K562 (cell line): Measurements from ENCODE around the gene HDAC9. TPM values are rescaled to one million over a fixed set of nuclear protein-coding genes. Genes with fewer than 3 reads are reported as not detected.

Experiments
- ATAC-seq: fragments of 200-7000 bp; cut with Tn5 transposase; 3 replicates; pipeline ENCODE4 v1.9.1; 2020; ENCODE audit warnings: moderate library complexity
- BruUV-seq: library from RNA; stranded (reverse); fragments of 400-500 nt; replicated peaks from 2 replicates; lab custom pipeline; 2021; lab: Mats Ljungman, UMichigan
- CTCF ChIA-PET: fragments of 300-600 bp; formaldehyde crosslinking; extraction: SDS; loops from one replicate; lab custom pipeline; 2021; ENCODE audit warnings: low intra/inter-chr PET ratio; lab: Yijun Ruan, JAX
- POLR2A ChIA-PET: fragments of 300-600, 350-650 bp; sonication (Branson Sonifier 250); formaldehyde crosslinking; extraction: SDS; loops from one replicate; lab custom pipeline; 2021; ENCODE audit warnings: antibody characterized with exemption, inconsistent platforms; lab: Yijun Ruan, JAX
- DNase-seq, 4 experiments: peaks; one replicate each; pipeline versions ENCODE4 v3.0.0 to v3.0.0-alpha.2; 2011 to 2018; ENCODE audit warnings: low spot score in 3 of 4, mixed read lengths in 3 of 4; ENCODE audit errors: extremely low read depth in 1 of 4
- FAIRE-seq: peaks from 2 replicates; lab custom pipeline; 2011; peaks lifted over from hg19 to GRCh38; lab: Jason Lieb, UNC
- H2AFZ ChIP-seq: 2 replicates; pipeline ENCODE4 v1.6.0; 2011; ENCODE audit warnings: low read depth, low read length, control low read depth, inconsistent platforms
- H3K27ac ChIP-seq: fragments of 200-600 bp; 3 replicates; pipeline ENCODE4 v1.8.0; 2011; ENCODE audit warnings: low read depth, mild to moderate bottlenecking, control low read depth, inconsistent platforms, low read length, moderate library complexity, mixed read lengths; ENCODE audit errors: extremely low read depth
- H3K27me3 ChIP-seq, 2 experiments: fragments of 300-600 bp in 1 of 2; 2 replicates in 1 of 2; 3 replicates in 1 of 2; pipeline versions ENCODE4 v1.6.0 to v1.8.0; 2011; ENCODE audit warnings: inconsistent platforms in 2 of 2, low read length in 2 of 2, mild to moderate bottlenecking in 1 of 2, mixed read lengths in 1 of 2, moderate library complexity in 1 of 2; ENCODE audit not compliant: control insufficient read depth in 2 of 2, insufficient read depth in 2 of 2
- H3K36me3 ChIP-seq: fragments of 300-600 bp; 3 replicates; pipeline ENCODE4 v1.8.0; 2011; ENCODE audit warnings: mild to moderate bottlenecking, low read length, inconsistent platforms; ENCODE audit not compliant: control insufficient read depth, insufficient read depth
- H3K4me1 ChIP-seq, 2 experiments: fragments of 200-600 bp in 1 of 2; replicated peaks in 1 of 2; 2 replicates in 1 of 2; 3 replicates in 1 of 2; pipeline versions ENCODE4 v1.5.1 to v1.8.0; 2011; ENCODE audit warnings: inconsistent platforms in 2 of 2, low read length in 2 of 2, mild to moderate bottlenecking in 1 of 2, mixed read lengths in 1 of 2, moderate library complexity in 1 of 2; ENCODE audit not compliant: control insufficient read depth in 2 of 2, insufficient read depth in 2 of 2
- H3K4me2 ChIP-seq: 2 replicates; pipeline ENCODE4 v1.6.1; 2011; ENCODE audit warnings: low read length, control low read depth, inconsistent platforms, mixed read lengths; ENCODE audit not compliant: insufficient read depth
- H3K4me3 ChIP-seq: fragments of 200-600 bp; sonication (generic), shearing (Covaris generic); 2 replicates; pipeline ENCODE4 v1.5.1; 2016; ENCODE audit warnings: control low read depth, inconsistent platforms
- H3K79me2 ChIP-seq: fragments of 200-600 bp; 3 replicates; pipeline ENCODE4 v1.8.0; 2011; ENCODE audit warnings: low read length, inconsistent platforms; ENCODE audit not compliant: control insufficient read depth, insufficient read depth
- H3K9ac ChIP-seq, 2 experiments: 2 replicates each; pipeline versions ENCODE4 v1.6.0 to v1.6.1; 2011; ENCODE audit warnings: low read depth in 2 of 2, low read length in 2 of 2, control low read depth in 1 of 2, inconsistent platforms in 1 of 2, mild to moderate bottlenecking in 1 of 2, mixed read lengths in 1 of 2; ENCODE audit not compliant: insufficient read depth in 1 of 2
- H3K9me1 ChIP-seq: one replicate; pipeline ENCODE4 v1.6.0; 2011; ENCODE audit warnings: inconsistent platforms, mild to moderate bottlenecking, low read length, moderate library complexity; ENCODE audit not compliant: control insufficient read depth, insufficient read depth
- H3K9me3 ChIP-seq: replicated peaks from 2 replicates; pipeline ENCODE4 v1.5.1; 2011; ENCODE audit warnings: low read depth, low read length, inconsistent platforms; ENCODE audit not compliant: control insufficient read depth, insufficient read depth
- H4K20me1 ChIP-seq: replicated peaks from 2 replicates; pipeline ENCODE4 v1.6.1; 2011; ENCODE audit warnings: low read length, inconsistent platforms, mixed read lengths; ENCODE audit not compliant: control insufficient read depth, insufficient read depth
- BRCA1 ChIP-seq, 2 experiments: fragments of 450-650 bp in 1 of 2; sonication (generic) in 1 of 2; formaldehyde crosslinking in 1 of 2; IDR thresholded peaks; 2 replicates each; pipeline versions ENCODE4 v1.5.0 to v1.6.1; 2017 to 2020; ENCODE audit warnings: mild to moderate bottlenecking in 1 of 2, missing genetic modification reagents in 1 of 2
- CTBP1 ChIP-seq: fragments of 450-650 bp; IDR thresholded peaks from 2 replicates; pipeline ENCODE4 v1.6.1; 2016; ENCODE audit warnings: borderline replicate concordance
- HMGN3 ChIP-seq: IDR thresholded peaks from 2 replicates; pipeline ENCODE4 v1.6.1; 2011; ENCODE audit warnings: borderline replicate concordance, low read depth, mild to moderate bottlenecking, mixed read lengths, low read length; ENCODE audit not compliant: insufficient read length; ENCODE audit errors: extremely low read depth
- KDM1A ChIP-seq, 2 experiments: fragments of 450-650 bp; IDR thresholded peaks; 2 replicates each; pipeline ENCODE4 v1.6.1; 2016; ENCODE audit warnings: mild to moderate bottlenecking in 2 of 2
- KLF10 ChIP-seq: fragments of 250-450 bp; sonication (Bioruptor Pico); IDR thresholded peaks from 2 replicates; pipeline ENCODE4 v1.6.1; 2021; ENCODE audit warnings: matching md5 sums
- SP2 ChIP-seq: IDR thresholded peaks from 2 replicates; pipeline ENCODE4 v1.6.1; 2011; ENCODE audit warnings: mild to moderate bottlenecking, low read depth, low read length, moderate library complexity; ENCODE audit not compliant: poor library complexity, severe bottlenecking; ENCODE audit errors: extremely low read depth
- ZNF165 ChIP-seq: fragments of 250-450 bp; sonication (Bioruptor Pico); IDR thresholded peaks from 2 replicates; pipeline ENCODE4 v1.4.0; 2020; ENCODE audit warnings: borderline replicate concordance
- ZNF830 ChIP-seq: fragments of 250-450 bp; sonication (Bioruptor Pico); IDR thresholded peaks from 2 replicates; pipeline ENCODE4 v1.5.0; 2021; ENCODE audit warnings: mild to moderate bottlenecking
- WGBS: fragments of 100-300 bp; shearing (Covaris generic); methylation state at CpG from one replicate; pipeline ENCODE4 v1.1.6; 2016; ENCODE audit warnings: low coverage, mixed read lengths; ENCODE audit not compliant: insufficient coverage; ENCODE audit errors: missing lambda C conversion rate; 5-methylcytosine and 5-hydroxymethylcytosine counted together
- in situ Hi-C: fragments of 300-500 bp; cut with MboI; formaldehyde crosslinking; loops from 4 replicates; pipeline ENCODE4 v1.15.0; 2018; ENCODE audit warnings: inconsistent platforms, mixed read lengths
- intact Hi-C: fragments of 100-400 bp; cut with micrococcal nuclease; formaldehyde crosslinking; loops from 2 replicates; pipeline ENCODE4 v1.14.2; 2022
- polyA plus RNA-seq, 8 experiments: library from polyadenylated mRNA; depleted of rRNA in 4 of 8; stranded (reverse) in 5 of 8; unstranded in 3 of 8; fragments of >200 nt; fragmentation: Nextera tagmentation in 2 of 8; fragmentation: Illumina TruSeq in 1 of 8; extraction: Ambion mirVana in 2 of 8; extraction: Trizol in 1 of 8; gene quantifications; 2 replicates each; pipeline versions ENCODE4 v1.2.1 to v1.2.3, GENCODE V29; 2011 to 2014; ENCODE audit warnings: inconsistent platforms in 1 of 8, missing spikeins in 1 of 8
- total RNA-seq, 7 experiments: library from RNA; depleted of rRNA in 6 of 7; stranded (reverse); fragments of >200 nt in 6 of 7; fragmentation: Illumina TruSeq in 2 of 7; extraction: Trizol in 2 of 7; gene quantifications; 2 replicates each; pipeline versions ENCODE4 v1.2.1 to v1.2.3, GENCODE V29; 2011 to 2021; ENCODE audit warnings: low replicate concordance in 1 of 7
- TF ChIP-seq, protein P1 (sequence below), 2 experiments: fragments of 200-800 bp in 1 of 2; sonication (Bioruptor generic) in 1 of 2; sonication (generic) in 1 of 2; formaldehyde crosslinking in 1 of 2; IDR thresholded peaks in 1 of 2; conservative IDR thresholded peaks in 1 of 2; 2 replicates each; pipeline versions ENCODE4 v1.5.0 to v1.6.1; 2016 to 2020; ENCODE audit warnings: missing compliant biosample characterization in 1 of 2, missing genetic modification characterization in 1 of 2, missing genetic modification reagents in 1 of 2

HDAC9 gene
- total and polyA plus RNA-seq, 9 of the 15 experiments (the other 6 are each of a cell fraction or from before 2014, with no cell fraction given) = 0.08 to 0.91 (median 0.33) TPM

DNA sequence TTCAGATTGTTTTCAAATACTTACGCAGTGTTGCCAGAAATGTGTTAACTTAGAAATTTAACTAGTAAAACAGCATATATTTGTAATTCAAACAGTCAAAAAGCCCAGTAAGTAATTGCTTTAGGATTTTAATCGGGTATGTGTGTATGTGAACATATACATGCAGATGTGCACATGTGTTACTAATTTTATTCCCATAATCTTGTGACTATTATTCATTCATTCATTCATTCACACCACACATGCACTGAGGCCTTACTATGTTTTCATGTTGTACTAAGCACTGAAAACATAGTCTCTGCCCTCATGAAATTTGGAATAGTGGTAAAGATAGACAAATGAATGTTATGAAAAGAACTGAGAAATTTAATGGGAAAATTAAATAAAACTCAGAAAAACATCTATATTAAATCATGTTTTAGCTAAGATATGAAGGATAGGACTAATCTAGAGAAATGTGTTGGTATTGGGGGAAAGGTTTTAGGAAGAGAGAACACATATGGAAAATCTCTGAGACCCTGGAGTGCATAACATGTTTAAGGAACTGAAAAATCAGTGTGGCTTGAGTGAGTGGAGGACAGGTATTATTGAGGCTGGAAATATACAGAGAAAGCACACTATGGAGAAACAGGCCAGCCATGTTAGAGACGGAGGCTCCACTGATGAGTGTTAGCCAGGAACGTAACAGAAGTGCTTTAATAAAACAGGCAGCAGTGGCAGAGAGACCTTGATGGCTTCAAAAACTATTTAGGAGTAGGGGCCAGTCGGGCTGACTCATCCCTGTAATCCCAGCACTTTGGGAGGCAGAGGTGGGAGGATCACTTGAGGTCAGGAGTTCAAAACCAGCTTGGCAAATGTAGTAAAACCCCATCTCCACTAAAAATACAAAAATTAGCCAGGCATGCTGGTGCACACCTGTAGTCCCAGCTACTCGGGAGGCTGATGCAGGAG is 80.3 kb downstream of the HDAC9 start:
- Histone ChIP-seq H3K4me2 (no peak overlapping the region), H3K9me1 (no peaks in the 10 kb centered on the region), H3K27me3 (no peaks in the 10 kb centered on the region), H3K27ac (no peak overlapping the region), H3K9me3 (no peaks in the 10 kb centered on the region; the same call in 1 of the 2 replicates), H2AFZ (no peak overlapping the region), H3K79me2 (no peaks in the 10 kb centered on the region), H4K20me1 (no peaks in the 10 kb centered on the region), H3K4me3 (no peak overlapping the region), H3K4me1 (no peaks in the 10 kb centered on the region), H3K36me3 (no peaks in the 10 kb centered on the region), H3K9ac (no peak overlapping the region)
- no peak for FAIRE-seq
- WGBS = 0% methylated on average over 6 of the region's 6 CpGs
- in situ Hi-C loops (no loop called here), intact Hi-C loops (no loop called here)
- ChIA-PET CTCF (no interaction called here), POLR2A (interaction anchor here (0.6 kb wide), 1 partner anchor 974 kb away, joined by 3 read pairs; no protein-coding TSS in a partner anchor)
- no peak for ATAC-seq
- BruUV-seq = no TSS peak
- TF ChIP-seq, protein P1, sequence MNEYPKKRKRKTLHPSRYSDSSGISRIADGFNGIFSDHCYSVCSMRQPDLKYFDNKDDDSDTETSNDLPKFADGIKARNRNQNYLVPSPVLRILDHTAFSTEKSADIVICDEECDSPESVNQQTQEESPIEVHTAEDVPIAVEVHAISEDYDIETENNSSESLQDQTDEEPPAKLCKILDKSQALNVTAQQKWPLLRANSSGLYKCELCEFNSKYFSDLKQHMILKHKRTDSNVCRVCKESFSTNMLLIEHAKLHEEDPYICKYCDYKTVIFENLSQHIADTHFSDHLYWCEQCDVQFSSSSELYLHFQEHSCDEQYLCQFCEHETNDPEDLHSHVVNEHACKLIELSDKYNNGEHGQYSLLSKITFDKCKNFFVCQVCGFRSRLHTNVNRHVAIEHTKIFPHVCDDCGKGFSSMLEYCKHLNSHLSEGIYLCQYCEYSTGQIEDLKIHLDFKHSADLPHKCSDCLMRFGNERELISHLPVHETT (CRISPR knock-in tag; conservative IDR thresholded peaks at IDR 0.05 in 1 of 2, IDR thresholded peaks at IDR 0.05 in 1 of 2) = no peak
- TF ChIP-seq ZNF165 (CRISPR knock-in tag) (no peak), KLF10 (CRISPR knock-in tag) (no peak), HMGN3 (no peak), BRCA1 (IDR thresholded peaks at IDR 0.05) (no peak), BRCA1 (CRISPR knock-in tag; IDR thresholded peaks at IDR 0.05) (no peak), CTBP1 (no peak), KDM1A (IDR thresholded peaks at IDR 0.05) (no peak), SP2 (no peak), ZNF830 (CRISPR knock-in tag) (no peak)
- DNase-seq = no peak
